ENCODE data around the gene PRKCH. TPM values are rescaled to one million over a fixed set of nuclear protein-coding genes. Genes with fewer than 3 reads are reported as not detected.

Gene PRKCH
- polyA plus RNA-seq, 1 donor: 21.2 TPM

- no peak for DNase-seq
Measured at GRCh38 chr14:61491224-61491623, 169.8 kb downstream of the PRKCH start.

DNA sequence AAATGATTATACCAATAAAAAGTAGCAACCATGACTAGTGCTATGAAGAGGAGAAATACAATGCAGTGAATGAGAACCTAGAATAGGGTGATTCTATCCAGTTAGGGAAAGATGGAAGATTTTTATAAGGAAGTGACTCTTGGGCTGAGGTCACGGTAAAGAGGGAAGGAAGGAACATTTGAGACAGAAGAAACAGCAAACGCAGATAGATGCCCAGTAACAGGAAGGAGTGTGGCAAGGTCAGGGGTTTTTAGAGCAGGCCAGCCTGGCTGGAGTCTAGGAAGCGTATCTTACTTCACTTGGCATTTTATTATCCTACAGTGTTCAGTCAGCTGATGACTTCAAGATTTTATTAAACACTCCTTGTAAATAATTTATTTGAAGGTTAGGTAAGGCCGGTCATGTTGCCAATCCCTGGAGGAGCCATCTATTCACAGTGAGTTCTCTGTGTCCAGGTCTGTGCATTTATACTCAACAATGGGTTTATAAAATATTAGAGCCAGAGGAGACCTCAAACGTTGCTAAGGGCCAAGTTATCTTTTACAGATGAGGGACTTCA is 170.6 kb downstream of the PRKCH start:
- no peak for DNase-seq

GRCh38 chr14:61492474-61492873 is 171.1 kb downstream of the PRKCH start:
- no peak for DNase-seq

DNA sequence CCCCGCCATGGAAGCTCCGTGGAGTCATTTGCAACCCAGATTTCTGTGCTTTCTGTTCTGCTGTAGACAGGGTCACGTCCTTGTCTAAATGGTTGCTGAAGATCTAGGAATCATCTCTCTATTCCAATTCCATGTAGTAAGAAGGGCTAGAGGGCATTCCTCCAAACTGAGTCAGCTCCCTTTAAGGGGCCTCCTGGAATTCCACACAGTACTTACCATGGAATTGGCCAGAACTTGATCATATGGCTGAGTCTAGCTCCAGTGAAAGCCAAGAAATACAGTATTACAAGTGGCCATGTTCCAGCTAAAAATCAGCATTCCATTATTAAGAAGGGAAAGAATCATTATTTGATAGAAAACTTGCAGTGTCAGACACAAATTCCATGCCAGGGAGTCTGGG is 171.9 kb downstream of the PRKCH start:
- no peak for DNase-seq

DNA sequence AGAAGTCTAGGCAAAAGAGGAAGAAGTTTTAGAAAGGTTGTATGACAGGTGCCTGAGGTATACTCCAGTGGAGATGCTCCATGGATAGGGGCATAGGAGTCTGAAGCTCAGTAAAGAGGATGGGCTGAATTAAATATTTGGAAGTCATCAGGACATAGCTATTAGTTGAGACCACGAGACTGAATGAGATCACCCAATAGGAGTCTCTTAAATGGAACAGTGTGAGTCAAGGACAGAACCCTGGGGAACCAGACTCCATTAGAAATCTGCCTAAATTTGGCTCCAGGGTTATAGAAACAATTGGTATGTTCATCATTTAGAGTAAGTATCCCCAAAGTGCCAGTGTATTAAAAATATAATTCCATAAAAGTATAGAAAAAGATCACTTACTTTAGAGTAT is 172.6 kb downstream of the PRKCH start:
- no peak for DNase-seq

GRCh38 chr14:61495809-61496208 is 174.4 kb downstream of the PRKCH start:
- DNase-seq: no peak

DNA sequence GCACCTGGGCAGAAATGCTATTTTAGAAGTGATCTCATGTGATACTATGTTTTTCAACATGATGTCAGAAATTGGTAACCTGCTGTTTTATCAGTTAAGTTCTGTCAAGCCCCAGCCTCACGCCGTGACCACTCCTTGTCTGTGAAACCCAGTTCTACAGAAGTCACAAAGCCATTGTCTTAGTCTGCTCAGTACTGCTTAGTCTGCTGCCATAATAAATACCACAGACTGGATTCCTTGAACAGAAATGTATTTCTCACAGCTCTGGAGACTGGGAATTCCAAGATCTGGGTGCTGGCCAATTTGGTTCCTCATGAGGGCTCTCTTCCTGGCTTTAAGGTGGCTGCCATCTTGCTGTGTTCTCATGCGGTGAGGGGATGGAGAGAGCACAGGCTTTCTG is 176.9 kb downstream of the PRKCH start:
- DNase-seq: no peak

- DNase-seq: no peak
Measured at GRCh38 chr14:61498811-61499210, 177.4 kb downstream of the PRKCH start.

- no peak for DNase-seq
Measured at GRCh38 chr14:61499991-61500390, 178.6 kb downstream of the PRKCH start.

GRCh38 chr14:61501714-61502458 is 180.5 kb downstream of the PRKCH start:
- no peak for DNase-seq

- no peak for DNase-seq
Measured at GRCh38 chr14:61502459-61503093, 181.2 kb downstream of the PRKCH start.

GRCh38 chr14:61503167-61503801 is 181.9 kb downstream of the PRKCH start:
- DNase-seq: no peak

GRCh38 chr14:61504901-61505300 is 183.5 kb downstream of the PRKCH start:
- DNase-seq: no peak

GRCh38 chr14:61505815-61506809 is 184.7 kb downstream of the PRKCH start:
- no peak for DNase-seq

DNA sequence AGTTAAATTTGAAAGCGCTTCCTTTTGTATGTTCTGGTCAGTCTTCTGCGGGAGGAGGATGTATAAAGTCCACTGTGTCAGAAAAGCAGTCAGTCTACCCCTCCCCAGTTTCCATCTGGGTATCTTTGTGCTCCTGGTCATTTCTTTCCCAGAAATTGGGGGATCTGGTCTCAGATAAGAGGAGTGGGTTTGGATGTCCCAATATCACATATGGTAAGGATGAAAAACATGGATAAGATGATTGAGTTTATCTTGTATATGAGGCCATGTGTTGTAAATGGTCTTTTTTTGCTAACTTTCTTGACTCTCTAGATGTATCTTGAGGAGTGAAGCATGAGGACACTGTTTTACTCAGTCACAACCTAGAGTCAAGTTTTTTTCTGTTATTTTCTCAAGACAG is 187.1 kb downstream of the PRKCH start:
- no peak for DNase-seq

GRCh38 chr14:61510736-61511557 is 189.6 kb downstream of the PRKCH start:
- no peak for DNase-seq

GRCh38 chr14:61511558-61511948 is 190.2 kb downstream of the PRKCH start:
- peak; percentile 36 for DNase-seq

DNA sequence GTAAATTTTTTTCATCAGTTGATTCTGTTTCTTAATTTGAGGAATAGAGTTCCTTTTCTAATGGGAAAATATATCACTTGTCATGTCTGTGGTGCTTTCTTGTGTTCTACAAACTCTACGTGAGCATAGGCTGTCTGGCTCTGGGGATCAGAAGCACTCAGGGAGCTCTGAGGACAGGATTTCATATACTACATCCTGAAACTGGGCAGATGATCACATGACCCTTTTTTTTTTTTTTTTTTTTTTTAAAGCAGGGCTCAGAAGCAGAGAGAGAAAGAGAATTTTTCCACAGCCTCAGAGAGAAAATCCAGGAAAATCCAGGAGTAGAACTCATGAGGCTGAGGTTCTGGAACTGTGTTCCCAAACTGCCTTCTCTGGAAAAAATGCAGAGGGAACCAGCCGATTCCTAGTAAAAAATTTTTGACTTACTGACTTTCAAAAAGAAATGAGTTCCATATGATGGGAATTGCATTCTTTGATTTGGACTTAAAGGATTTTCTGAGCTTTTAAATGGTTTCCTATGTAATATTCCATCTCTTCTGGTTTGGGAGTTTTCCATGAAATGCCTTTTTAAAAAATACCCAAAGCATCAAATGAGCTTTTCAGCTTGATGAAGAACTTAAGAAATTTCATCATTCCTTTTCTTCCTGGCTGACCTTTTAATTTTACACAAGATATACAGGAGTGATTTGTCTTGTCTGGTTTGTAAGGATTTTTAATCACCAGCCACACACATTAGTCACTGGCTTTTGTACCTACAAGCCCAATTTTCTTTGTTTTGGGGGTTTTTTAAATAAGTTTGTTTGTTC is 190.9 kb downstream of the PRKCH start:
- no peak for DNase-seq

DNA sequence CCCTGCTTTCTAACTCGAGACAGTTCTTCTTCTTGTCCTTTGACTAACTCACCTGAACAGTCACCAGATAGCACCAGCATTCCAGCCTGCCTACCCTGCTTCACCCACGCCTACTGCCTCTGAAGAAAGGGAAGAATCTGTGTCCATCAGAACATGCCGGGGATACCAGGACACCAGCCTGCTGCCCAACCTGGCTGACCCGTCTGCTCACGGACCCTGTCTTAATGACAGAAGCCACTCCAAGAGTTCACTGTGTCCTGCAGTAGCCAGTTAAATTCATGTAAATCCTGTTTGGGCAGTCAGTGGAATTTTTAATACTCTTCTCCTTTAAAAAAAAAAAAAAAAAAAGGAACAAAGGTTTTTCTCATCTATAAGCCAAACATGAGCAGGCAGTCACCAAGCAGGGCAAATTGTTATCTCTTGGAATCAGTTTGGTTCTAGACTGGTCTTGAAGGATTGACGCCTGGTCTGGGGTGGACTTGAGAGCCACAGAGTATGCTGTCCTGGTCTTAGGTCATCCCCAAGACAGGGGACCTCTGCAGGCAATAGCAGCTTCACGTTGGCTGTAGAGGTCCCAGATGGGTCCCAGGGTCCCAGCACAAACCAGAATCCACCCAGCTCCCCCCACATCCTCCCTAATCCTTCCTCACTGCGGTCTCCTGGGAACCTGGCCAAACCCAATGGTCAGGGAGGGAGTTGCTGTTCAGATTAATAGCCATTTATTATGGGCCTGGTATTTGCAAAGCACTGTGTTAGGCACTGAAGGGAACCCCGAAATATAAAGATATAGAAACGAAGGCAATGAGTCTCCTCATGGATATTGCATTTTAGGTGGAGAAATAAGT is 192.8 kb downstream of the PRKCH start:
- no peak for DNase-seq
